MCF 10A (cell line): Measurements from ENCODE around the gene SRP9. TPM values are rescaled to one million over a fixed set of nuclear protein-coding genes. Genes with fewer than 3 reads are reported as not detected.

Experiments
- Bru-seq: library from RNA; stranded (reverse); fragments of 400-500 nt; gene quantifications from one replicate; lab custom pipeline; 2021; lab: Mats Ljungman, UMichigan
- BruChase-seq, 2 experiments: library from RNA; stranded (reverse); fragments of 400-500 nt; gene quantifications; one replicate each; lab custom pipeline; 2021; lab: Mats Ljungman, UMichigan
- BruUV-seq: library from RNA; stranded (reverse); fragments of 400-500 nt; replicated peaks from 2 replicates; lab custom pipeline; 2021; lab: Mats Ljungman, UMichigan
- CTCF ChIA-PET: fragments of 300-600 bp; sonication (Branson Sonifier 250); formaldehyde crosslinking; extraction: SDS; loops from one replicate; lab custom pipeline; 2021; ENCODE audit warnings: antibody characterized with exemption, inconsistent platforms; lab: Yijun Ruan, JAX
- POLR2A ChIA-PET: fragments of 300-600, 350-650 bp; sonication (Branson Sonifier 250); formaldehyde crosslinking; extraction: SDS; loops from one replicate; lab custom pipeline; 2020; ENCODE audit warnings: antibody characterized with exemption, inconsistent platforms; lab: Yijun Ruan, JAX
- DNase-seq: peaks from one replicate; pipeline ENCODE4 v3.0.0-alpha.2; 2018; ENCODE audit not compliant: unreplicated experiment
- H3K27ac Mint-ChIP-seq: one replicate; pipeline ENCODE4 v1.8.0; 2022; ENCODE audit warnings: mild to moderate bottlenecking, low read depth, mixed read lengths; ENCODE audit not compliant: unreplicated experiment
- H3K27me3 Mint-ChIP-seq: one replicate; pipeline ENCODE4 v1.8.0; 2022; ENCODE audit warnings: mixed read lengths; ENCODE audit not compliant: insufficient read depth, unreplicated experiment
- H3K36me3 Mint-ChIP-seq: one replicate; pipeline ENCODE4 v1.8.0; 2022; ENCODE audit warnings: mild to moderate bottlenecking, moderate library complexity, mixed read lengths; ENCODE audit not compliant: insufficient read depth, unreplicated experiment
- H3K4me1 Mint-ChIP-seq: one replicate; pipeline ENCODE4 v1.8.0; 2022; ENCODE audit warnings: mixed read lengths; ENCODE audit not compliant: insufficient read depth, unreplicated experiment
- H3K4me3 Mint-ChIP-seq: one replicate; pipeline ENCODE4 v1.8.0; 2022; ENCODE audit warnings: mild to moderate bottlenecking, moderate library complexity, mixed read lengths; ENCODE audit not compliant: unreplicated experiment
- H3K9me3 Mint-ChIP-seq: one replicate; pipeline ENCODE4 v1.8.0; 2022; ENCODE audit warnings: mixed read lengths; ENCODE audit not compliant: unreplicated experiment
- intact Hi-C: fragments of 100-400 bp; cut with micrococcal nuclease; formaldehyde crosslinking; loops from 2 replicates; pipeline ENCODE4 v1.14.1; 2022
- long read RNA-seq: library from polyadenylated mRNA; stranded (forward); transcript quantifications from one replicate; pipeline ENCODE4 v2.0.0, GENCODE V29; 2022
- total RNA-seq: library from RNA; stranded (reverse); gene quantifications from 2 replicates; pipeline ENCODE4 v1.2.3, GENCODE V29; 2022
- TF ChIP-seq, protein P1 (sequence below): fragments of 200-600 bp; IDR thresholded peaks from one replicate; pipeline ENCODE4 v1.8.0; 2022; ENCODE audit warnings: antibody characterized with exemption, mild to moderate bottlenecking; ENCODE audit not compliant: unreplicated experiment

The SRP9 gene, protein sequence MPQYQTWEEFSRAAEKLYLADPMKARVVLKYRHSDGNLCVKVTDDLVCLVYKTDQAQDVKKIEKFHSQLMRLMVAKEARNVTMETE
- total RNA-seq (417 and 511 TPM in 2 replicates), Bru-seq, nascent RNA (percentile 99 among the genes with signal in this experiment), BruChase-seq, experiment 1, labeled RNA remaining after a 6-hour chase (percentile 99 among the genes with signal in this experiment), BruChase-seq, experiment 2, labeled RNA remaining after a 2-hour chase (percentile 99 among the genes with signal in this experiment)
- long read RNA-seq, transcript SRP9-202 (4 exons, 540 nt), result minor isoform, 5 of 842 reads
- long read RNA-seq, transcript SRP9-201 (3 exons, 1,480 nt), result major isoform, 521 of 842 reads
- long read RNA-seq, transcript SRP9-203 (4 exons, 1,596 nt), result minor isoform, 259 of 842 reads
- long read RNA-seq, partial matches to known transcripts, result 3 of 842 reads
- long read RNA-seq, other reads (novel, unspliced or antisense), result 54 of 842 reads

DNA sequence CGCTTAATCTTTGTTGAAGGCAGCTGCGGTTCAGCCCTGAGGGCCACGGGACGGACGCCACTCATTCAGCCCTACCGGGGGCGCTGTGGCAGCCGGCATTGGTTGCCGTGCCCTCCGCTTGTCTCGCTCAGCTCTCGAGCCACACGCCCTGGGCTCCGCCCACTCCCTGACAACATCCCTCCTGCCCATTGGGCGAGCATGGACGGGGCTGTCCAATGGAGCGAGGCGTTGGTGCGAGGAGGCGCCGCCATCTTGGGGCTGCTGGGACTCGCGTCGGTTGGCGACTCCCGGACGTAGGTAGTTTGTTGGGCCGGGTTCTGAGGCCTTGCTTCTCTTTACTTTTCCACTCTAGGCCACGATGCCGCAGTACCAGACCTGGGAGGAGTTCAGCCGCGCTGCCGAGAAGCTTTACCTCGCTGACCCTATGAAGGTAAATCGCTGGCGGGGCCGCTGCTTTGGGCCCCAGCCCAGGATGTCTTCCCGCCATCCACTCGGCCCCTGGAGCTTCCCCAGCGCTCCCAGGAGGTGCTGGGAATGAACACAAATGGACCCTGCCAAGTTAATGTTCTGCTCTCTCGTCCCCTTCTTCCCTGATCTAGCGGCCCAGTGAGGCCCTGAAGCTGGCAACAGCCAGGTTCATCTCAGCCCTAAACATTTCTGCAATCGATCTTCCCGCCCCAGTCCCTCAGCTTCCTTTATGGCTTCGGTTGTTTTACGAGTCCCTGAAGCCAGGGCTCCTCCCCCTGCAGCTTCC lies at the start of gene SRP9:
SRP9 (plus strand) TSS at position 244 of the 754 bp plus-strand sequence; CDS start at position 359, 115 bp downstream.
- intact Hi-C loops, result loop anchor here (1.0 kb wide), 6 partner anchors 33 to 269 kb away; partner anchors contain the start of genes EPHX1, PYCR2 and TMEM63A
- Mint-ChIP-seq H3K36me3 (peaks cover 29% of the 10 kb centered on the region), H3K4me3 (no peak within 1 kb of the TSS), H3K27ac (no peak within 1 kb of the TSS), H3K4me1 (peaks cover 21% of the 10 kb centered on the region), H3K9me3 (no peaks in the 10 kb centered on the region), H3K27me3 (no peaks in the 10 kb centered on the region)
- CTCF ChIA-PET, result interaction anchor here (0.5 to 19.3 kb wide), 94 partner anchors 9 to 347 kb away, joined by 3 to 712 read pairs (median 4); partner anchors contain the start of genes ENAH, EPHX1, PYCR2 and TMEM63A
- POLR2A ChIA-PET, result interaction anchor here (0.6 to 5.5 kb wide), 115 partner anchors 8 to 524 kb away, joined by 3 to 135 read pairs (median 6); partner anchors contain the start of genes ENAH, EPHX1, H3-3A and LBR
- peak; percentile 100 for DNase-seq
- BruUV-seq, result TSS peak; percentile 80
- TF ChIP-seq, protein P1, sequence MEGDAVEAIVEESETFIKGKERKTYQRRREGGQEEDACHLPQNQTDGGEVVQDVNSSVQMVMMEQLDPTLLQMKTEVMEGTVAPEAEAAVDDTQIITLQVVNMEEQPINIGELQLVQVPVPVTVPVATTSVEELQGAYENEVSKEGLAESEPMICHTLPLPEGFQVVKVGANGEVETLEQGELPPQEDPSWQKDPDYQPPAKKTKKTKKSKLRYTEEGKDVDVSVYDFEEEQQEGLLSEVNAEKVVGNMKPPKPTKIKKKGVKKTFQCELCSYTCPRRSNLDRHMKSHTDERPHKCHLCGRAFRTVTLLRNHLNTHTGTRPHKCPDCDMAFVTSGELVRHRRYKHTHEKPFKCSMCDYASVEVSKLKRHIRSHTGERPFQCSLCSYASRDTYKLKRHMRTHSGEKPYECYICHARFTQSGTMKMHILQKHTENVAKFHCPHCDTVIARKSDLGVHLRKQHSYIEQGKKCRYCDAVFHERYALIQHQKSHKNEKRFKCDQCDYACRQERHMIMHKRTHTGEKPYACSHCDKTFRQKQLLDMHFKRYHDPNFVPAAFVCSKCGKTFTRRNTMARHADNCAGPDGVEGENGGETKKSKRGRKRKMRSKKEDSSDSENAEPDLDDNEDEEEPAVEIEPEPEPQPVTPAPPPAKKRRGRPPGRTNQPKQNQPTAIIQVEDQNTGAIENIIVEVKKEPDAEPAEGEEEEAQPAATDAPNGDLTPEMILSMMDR, result peak; percentile 96

DNA sequence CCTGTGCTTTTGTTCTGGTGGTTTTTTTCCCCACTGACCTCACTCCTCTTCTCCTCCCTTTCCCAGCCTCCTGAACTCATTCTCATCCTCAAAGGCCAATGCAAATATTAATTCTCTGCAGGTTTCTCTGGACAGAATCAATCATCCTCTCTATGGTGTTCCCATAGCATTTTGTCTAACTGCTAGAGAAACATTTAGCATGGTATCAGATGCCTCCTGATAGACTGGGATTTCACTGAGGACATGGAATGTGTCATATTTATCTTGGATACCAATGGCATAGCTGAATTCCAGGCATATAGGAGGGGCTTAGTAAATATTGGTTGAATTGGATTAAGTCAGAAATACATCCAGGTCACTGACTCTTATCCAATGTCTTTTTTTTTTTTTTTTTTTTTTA lies 46.1 kb upstream of the SRP9 start:
- POLR2A ChIA-PET, result interaction anchor here (0.6 kb wide), 1 partner anchor 21 kb away, joined by 4 read pairs; no protein-coding TSS in a partner anchor
- H3K27me3 Mint-ChIP-seq, result no peaks in the 10 kb centered on the region
- no peaks in the 10 kb centered on the region for H3K36me3 Mint-ChIP-seq
- no peak for DNase-seq
- H3K4me1 Mint-ChIP-seq, result peaks cover 15% of the 10 kb centered on the region
- no peak overlapping the region for H3K27ac Mint-ChIP-seq
- no TSS peak for BruUV-seq
- no peaks in the 10 kb centered on the region for H3K9me3 Mint-ChIP-seq
- CTCF ChIA-PET, result interaction anchor here (0.7 to 2.0 kb wide), 3 partner anchors 14 to 41 kb away, joined by 3 to 7 read pairs (median 7); no protein-coding TSS in a partner anchor
- intact Hi-C loops, result no loop called here
- H3K4me3 Mint-ChIP-seq, result no peak overlapping the region
- TF ChIP-seq, protein P1, result no peak

DNA sequence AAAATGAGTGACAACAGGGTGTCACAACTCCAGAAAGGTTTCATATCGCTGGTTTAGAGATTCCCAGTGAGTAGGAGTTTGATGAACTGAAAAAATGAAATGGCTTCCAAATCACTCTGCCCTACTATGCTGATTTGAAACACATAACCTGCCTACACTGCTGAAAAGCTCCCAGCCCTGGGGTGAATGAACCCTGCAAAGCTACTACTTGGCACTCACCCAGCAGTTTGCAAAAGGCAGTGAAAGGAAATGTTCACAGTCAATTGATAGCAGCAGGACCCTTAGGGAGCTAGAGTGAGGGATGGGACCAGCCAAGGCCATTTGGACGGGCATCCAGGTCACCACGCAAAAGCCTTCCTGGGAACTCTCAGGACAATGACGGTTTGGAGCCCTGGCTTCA lies 44.4 kb upstream of the SRP9 start:
- no TSS peak for BruUV-seq
- peak; percentile 21 for DNase-seq
- no peaks in the 10 kb centered on the region for H3K36me3 Mint-ChIP-seq
- intact Hi-C loops, result no loop called here
- H3K27ac Mint-ChIP-seq, result no peak overlapping the region
- ChIA-PET CTCF (interaction anchor here (0.5 to 7.8 kb wide), 6 partner anchors 9 to 152 kb away, joined by 3 to 228 read pairs (median 4); partner anchors contain the start of gene SRP9), POLR2A (interaction anchor here (0.6 to 8.1 kb wide), 4 partner anchors 13 to 84 kb away, joined by 4 to 243 read pairs (median 134); partner anchors contain the start of gene ENAH)
- TF ChIP-seq, protein P1, result no peak
- H3K27me3 Mint-ChIP-seq, result no peaks in the 10 kb centered on the region
- peaks cover 33% of the 10 kb centered on the region for H3K4me1 Mint-ChIP-seq
- no peak overlapping the region for H3K4me3 Mint-ChIP-seq
- H3K9me3 Mint-ChIP-seq, result no peaks in the 10 kb centered on the region
